Trophoblast cell (in vitro differentiated cells and primary cell): Measurements from ENCODE around the gene PRKAG3.
A peak's percentile ranks its signal among the peaks of the same experiment; 100 is the strongest.

Experiments
- DNase-seq, 2 donors: peaks; one replicate each; pipeline ENCODE4 v3.0.0-alpha.2; 2016
- H2AFZ ChIP-seq: 2 replicates; pipeline ENCODE4 v1.6.1; 2013; ENCODE audit warnings: low read length, moderate library complexity, mild to moderate bottlenecking; ENCODE audit not compliant: insufficient read depth, poor library complexity
- H2AK5ac ChIP-seq: 2 replicates; pipeline ENCODE4 v1.6.1; 2013; ENCODE audit warnings: mild to moderate bottlenecking, low read length
- H2BK120ac ChIP-seq: 2 replicates; pipeline ENCODE4 v1.6.1; 2013; ENCODE audit warnings: low read length, mild to moderate bottlenecking, moderate library complexity; ENCODE audit not compliant: insufficient read depth, poor library complexity
- H2BK12ac ChIP-seq: 2 replicates; pipeline ENCODE4 v1.6.1; 2013; ENCODE audit warnings: mild to moderate bottlenecking, low read length, moderate library complexity
- H2BK5ac ChIP-seq: 2 replicates; pipeline ENCODE4 v1.6.1; 2013; ENCODE audit warnings: low read length, low read depth, moderate library complexity, mild to moderate bottlenecking; ENCODE audit not compliant: poor library complexity
- H3K14ac ChIP-seq: 2 replicates; pipeline ENCODE4 v1.6.1; 2013; ENCODE audit warnings: mild to moderate bottlenecking, low read length
- H3K18ac ChIP-seq: 2 replicates; pipeline ENCODE4 v1.6.1; 2013; ENCODE audit warnings: mild to moderate bottlenecking, low read length
- H3K23ac ChIP-seq: 2 replicates; pipeline ENCODE4 v1.6.1; 2013; ENCODE audit warnings: low read length
- H3K27ac ChIP-seq: 2 replicates; pipeline ENCODE4 v1.5.1; 2013; ENCODE audit warnings: low read depth, mild to moderate bottlenecking, inconsistent platforms, low read length, moderate library complexity
- H3K27me3 ChIP-seq: 2 replicates; pipeline ENCODE4 v1.6.1; 2013; ENCODE audit warnings: inconsistent platforms, mild to moderate bottlenecking, low read length, moderate library complexity; ENCODE audit not compliant: insufficient read depth
- H3K36me3 ChIP-seq, 2 experiments: 1 replicate in 1 of 2; 2 replicates in 1 of 2; pipeline ENCODE4 v1.6.1; 2013; ENCODE audit warnings: low read length in 2 of 2, mild to moderate bottlenecking in 2 of 2, moderate library complexity in 1 of 2; ENCODE audit not compliant: insufficient read depth in 2 of 2, control insufficient read depth in 1 of 2
- H3K4ac ChIP-seq: 2 replicates; pipeline ENCODE4 v1.6.1; 2013; ENCODE audit warnings: low read depth, mild to moderate bottlenecking, low read length, moderate library complexity
- H3K4me1 ChIP-seq, 2 experiments: 1 replicate in 1 of 2; 2 replicates in 1 of 2; pipeline ENCODE4 v1.6.1; 2013; ENCODE audit warnings: low read length in 2 of 2, mild to moderate bottlenecking in 2 of 2, moderate library complexity in 1 of 2; ENCODE audit not compliant: insufficient read depth in 2 of 2, control insufficient read depth in 1 of 2
- H3K4me2 ChIP-seq: 2 replicates; pipeline ENCODE4 v1.6.1; 2013; ENCODE audit warnings: inconsistent platforms, mild to moderate bottlenecking, low read length, moderate library complexity
- H3K4me3 ChIP-seq: 2 replicates; pipeline ENCODE4 v1.5.1; 2013; ENCODE audit warnings: mild to moderate bottlenecking, low read depth, low read length, inconsistent platforms
- H3K79me1 ChIP-seq: one replicate; pipeline ENCODE4 v1.6.1; 2013; ENCODE audit warnings: low read length
- H3K79me2 ChIP-seq: 2 replicates; pipeline ENCODE4 v1.6.1; 2013; ENCODE audit warnings: low read length, mild to moderate bottlenecking; ENCODE audit not compliant: control insufficient read depth, insufficient read depth, poor library complexity
- H3K9ac ChIP-seq: 2 replicates; pipeline ENCODE4 v1.6.1; 2013; ENCODE audit warnings: mild to moderate bottlenecking, low read length
- H3K9me3 ChIP-seq: 2 replicates; pipeline ENCODE4 v1.6.1; 2013; ENCODE audit warnings: low read depth, mild to moderate bottlenecking, control low read depth, inconsistent platforms, low read length; ENCODE audit not compliant: insufficient read depth
- H4K12ac ChIP-seq: 2 replicates; pipeline ENCODE4 v1.6.1; 2013; ENCODE audit warnings: low read depth, mild to moderate bottlenecking, low read length, moderate library complexity
- H4K8ac ChIP-seq: 2 replicates; pipeline ENCODE4 v1.6.1; 2013; ENCODE audit warnings: low read depth, mild to moderate bottlenecking, low read length, moderate library complexity
- H4K91ac ChIP-seq: one replicate; pipeline ENCODE4 v1.6.1; 2013; ENCODE audit warnings: low read depth, mild to moderate bottlenecking, low read length, moderate library complexity
- WGBS: extraction: QIAGEN DNeasy Blood & Tissue Kit; methylation state at CpG from one replicate; pipeline ENCODE4 v1.1.7; 2013; ENCODE audit warnings: missing lambda C conversion rate; ENCODE audit not compliant: insufficient read length, insufficient coverage; ENCODE audit errors: extremely low coverage; 5-methylcytosine and 5-hydroxymethylcytosine counted together

The PRKAG3 gene

GRCh38 chr2:218878926-218879761, 47.5 kb upstream of the PRKAG3 start:
- no peak for DNase-seq
- H3K9ac ChIP-seq = no peak overlapping the region
- no peak overlapping the region for H2AFZ ChIP-seq
- no peak overlapping the region for H3K4me3 ChIP-seq
- H3K27me3 ChIP-seq = peaks cover 45% of the 10 kb centered on the region
- H3K36me3 ChIP-seq = peaks cover under 1 to 4% of the 10 kb centered on the region in 2 experiments
- no peak overlapping the region for H3K14ac ChIP-seq
- peaks cover 5% of the 10 kb centered on the region for H3K9me3 ChIP-seq
- H3K4me1 ChIP-seq = peaks cover 27 to 29% of the 10 kb centered on the region in 2 experiments
- H3K27ac ChIP-seq = no peak overlapping the region
- H3K18ac ChIP-seq = no peak overlapping the region
- WGBS = no CpG with 5 or more reads among the region's 16 CpGs
- H3K4me2 ChIP-seq = no peak overlapping the region
- no peak overlapping the region for H4K91ac ChIP-seq
- H4K8ac ChIP-seq = no peak overlapping the region
- H3K79me1 ChIP-seq = no peaks in the 10 kb centered on the region
- H3K23ac ChIP-seq = no peak overlapping the region
- no peaks in the 10 kb centered on the region for H3K79me2 ChIP-seq
- no peak overlapping the region for H2BK5ac ChIP-seq
- H4K12ac ChIP-seq = no peak overlapping the region
- H2BK12ac ChIP-seq = no peak overlapping the region
- no peak overlapping the region for H3K4ac ChIP-seq
- no peak overlapping the region for H2BK120ac ChIP-seq
- H2AK5ac ChIP-seq = no peak overlapping the region

- Histone ChIP-seq H3K9me3 (peaks cover 6% of the 10 kb centered on the region), H3K4me2 (no peak overlapping the region), H3K4me1 (peaks cover 25 to 27% of the 10 kb centered on the region in 2 experiments), H3K4me3 (no peak overlapping the region), H3K27ac (no peak overlapping the region), H2AFZ (no peak overlapping the region), H3K79me1 (no peaks in the 10 kb centered on the region), H2BK5ac (no peak overlapping the region), H3K18ac (no peak overlapping the region), H4K91ac (no peak overlapping the region), H3K23ac (no peak overlapping the region), H3K9ac (no peak overlapping the region), H3K27me3 (peaks cover 40% of the 10 kb centered on the region), H2AK5ac (no peak overlapping the region), H4K8ac (no peak overlapping the region), H2BK120ac (no peak overlapping the region), H2BK12ac (no peak overlapping the region), H3K36me3 (peaks cover 7 to 9% of the 10 kb centered on the region in 2 experiments), H3K14ac (no peak overlapping the region), H3K4ac (no peak overlapping the region), H3K79me2 (no peaks in the 10 kb centered on the region), H4K12ac (no peak overlapping the region)
- no CpG with 5 or more reads among the region's 6 CpGs for WGBS
- no peak for DNase-seq
Observed at GRCh38 chr2:218878486-218878885, 46.9 kb upstream of the PRKAG3 start.

- Histone ChIP-seq H3K79me1 (no peaks in the 10 kb centered on the region), H3K36me3 (peaks cover 12 to 13% of the 10 kb centered on the region in 2 experiments), H2BK120ac (no peak overlapping the region), H3K14ac (no peak overlapping the region), H3K4me1 (peaks cover 25 to 26% of the 10 kb centered on the region in 2 experiments), H4K12ac (no peak overlapping the region), H3K9me3 (peaks cover 9% of the 10 kb centered on the region), H4K91ac (peak overlapping the region; percentile 4), H3K9ac (no peak overlapping the region), H3K4me3 (no peak overlapping the region), H2BK12ac (no peak overlapping the region), H3K27ac (no peak overlapping the region), H2AFZ (no peak overlapping the region), H2AK5ac (no peak overlapping the region), H3K18ac (no peak overlapping the region), H4K8ac (no peak overlapping the region), H3K79me2 (no peaks in the 10 kb centered on the region), H3K27me3 (peaks cover 36% of the 10 kb centered on the region), H2BK5ac (no peak overlapping the region), H3K23ac (no peak overlapping the region), H3K4ac (no peak overlapping the region), H3K4me2 (no peak overlapping the region)
- WGBS = no CpG with 5 or more reads among the region's 5 CpGs
- DNase-seq = no peak
Observed at GRCh38 chr2:218877891-218878290, 46.3 kb upstream of the PRKAG3 start.

- Histone ChIP-seq H3K4me2 (no peak overlapping the region), H3K23ac (no peak overlapping the region), H3K36me3 (peaks cover 12 to 13% of the 10 kb centered on the region in 2 experiments), H4K8ac (no peak overlapping the region), H3K27ac (no peak overlapping the region), H2BK12ac (no peak overlapping the region), H2BK5ac (no peak overlapping the region), H3K4me1 (peaks cover 31 to 32% of the 10 kb centered on the region in 2 experiments), H4K12ac (no peak overlapping the region), H3K4ac (no peak overlapping the region), H3K18ac (no peak overlapping the region), H2AK5ac (peak overlapping the region; percentile 18), H3K27me3 (peaks cover 31% of the 10 kb centered on the region), H3K9ac (no peak overlapping the region), H2BK120ac (no peak overlapping the region), H3K79me2 (no peaks in the 10 kb centered on the region), H3K4me3 (no peak overlapping the region), H2AFZ (no peak overlapping the region), H3K79me1 (no peaks in the 10 kb centered on the region), H4K91ac (peak overlapping the region; percentile 4), H3K9me3 (peaks cover 9% of the 10 kb centered on the region), H3K14ac (no peak overlapping the region)
- DNase-seq = no peak
- no CpG with 5 or more reads among the region's 6 CpGs for WGBS
Observed at GRCh38 chr2:218877331-218877730, 45.7 kb upstream of the PRKAG3 start.
